ENCODE data around the gene RAB24. TPM values are rescaled to one million over a fixed set of nuclear protein-coding genes. Genes with fewer than 3 reads are reported as not detected.

RAB24 gene
- total and polyA plus RNA-seq, 4 donors, result 8.5 to 19.0 (median 12.0) TPM

GRCh38 chr5:177309351-177310191, 6.1 kb upstream of the RAB24 start:
- Histone ChIP-seq H3K9me3 (ENCODE audit: control insufficient read depth in 4 of 4, low read length in 3 of 4) (no peaks in the 10 kb centered on the region), H3K27ac (ENCODE audit: low read depth in 1 of 2, low read length in 2 of 2) (no peak overlapping the region), H3K27me3 (ENCODE audit: control insufficient read depth in 4 of 4, insufficient read depth in 4 of 4, low read length in 3 of 4) (no peaks in the 10 kb centered on the region), H3K9ac (ENCODE audit: low read depth in 1 of 2, low read length in 2 of 2) (no peak overlapping the region), H3K36me3 (ENCODE audit: control insufficient read depth in 4 of 4, insufficient read depth in 3 of 4, low read depth in 1 of 4, low read length in 3 of 4) (peaks cover 6 to 16% (median 11%) of the 10 kb centered on the region in 4 donors), H3K4me1 (ENCODE audit: control insufficient read depth in 4 of 4, insufficient read depth in 4 of 4, low read length in 3 of 4) (peaks cover 10 to 31% (median 21%) of the 10 kb centered on the region in 4 donors), H3K4me3 (ENCODE audit: low read depth in 1 of 3, low read length in 3 of 3) (no peak overlapping the region)
- TF ChIP-seq YY1 (IDR thresholded peaks at IDR 0.05), result no peak
- TF ChIP-seq JUND (IDR thresholded peaks at IDR 0.05), result no peak
- TF ChIP-seq HNF4A (conservative IDR thresholded peaks at IDR 0.05), result no peak
- no peak for TF ChIP-seq ATF3 (IDR thresholded peaks at IDR 0.05)
- peak; percentile 68 to 82 for TF ChIP-seq RAD21 (IDR thresholded peaks at IDR 0.05)
- no peak for TF ChIP-seq MAX (IDR thresholded peaks at IDR 0.05)
- TF ChIP-seq SP1 (IDR thresholded peaks at IDR 0.05), result no peak
- peak; percentile 79 for TF ChIP-seq CTCF (IDR thresholded peaks at IDR 0.05; ENCODE audit: low read depth, low read length, missing input control)
- no peak for TF ChIP-seq FOXA2 (IDR thresholded peaks at IDR 0.05)
- 72% methylated on average over 10 of the region's 10 CpGs for WGBS
- DNase-seq (ENCODE audit: low spot score), result peak; percentile 80

GRCh38 chr5:177308740-177309139, 5.2 kb upstream of the RAB24 start:
- TF ChIP-seq HNF4G (IDR thresholded peaks at IDR 0.05) (no peak), RXRA (IDR thresholded peaks at IDR 0.05) (no peak), FOXA1 (IDR thresholded peaks at IDR 0.05) (no peak), MAX (IDR thresholded peaks at IDR 0.05) (no peak), ATF3 (IDR thresholded peaks at IDR 0.05) (no peak), ZBTB33 (IDR thresholded peaks at IDR 0.05) (no peak), CTCF (IDR thresholded peaks at IDR 0.05; ENCODE audit: low read depth, low read length, missing input control) (no peak), TAF1 (conservative IDR thresholded peaks at IDR 0.05) (no peak), FOXA2 (IDR thresholded peaks at IDR 0.05) (no peak), YY1 (IDR thresholded peaks at IDR 0.05) (no peak), HNF4A (conservative IDR thresholded peaks at IDR 0.05) (no peak), REST (IDR thresholded peaks at IDR 0.05) (no peak), RAD21 (IDR thresholded peaks at IDR 0.05) (no peak), SP1 (IDR thresholded peaks at IDR 0.05) (no peak), NR2F2 (IDR thresholded peaks at IDR 0.05) (no peak), EGR1 (IDR thresholded peaks at IDR 0.05; ENCODE audit: low read depth in 2 of 2) (no peak), GABPA (IDR thresholded peaks at IDR 0.05 in 1 of 2, conservative IDR thresholded peaks at IDR 0.05 in 1 of 2) (no peak), JUND (IDR thresholded peaks at IDR 0.05) (no peak)
- WGBS, result 94% methylated on average over 11 of the region's 11 CpGs

More at GRCh38 chr5:177308740-177309139, 5.2 kb upstream of the RAB24 start:
- Histone ChIP-seq H3K4me1 (ENCODE audit: control insufficient read depth in 4 of 4, insufficient read depth in 4 of 4, low read length in 3 of 4) (peaks cover 10 to 37% (median 25%) of the 10 kb centered on the region in 4 donors), H3K36me3 (ENCODE audit: control insufficient read depth in 4 of 4, insufficient read depth in 3 of 4, low read depth in 1 of 4, low read length in 3 of 4) (peaks cover 6 to 16% (median 11%) of the 10 kb centered on the region in 4 donors), H3K27me3 (ENCODE audit: control insufficient read depth in 4 of 4, insufficient read depth in 4 of 4, low read length in 3 of 4) (no peaks in the 10 kb centered on the region), H3K4me3 (ENCODE audit: low read depth in 1 of 3, low read length in 3 of 3) (no peak overlapping the region), H3K9me3 (ENCODE audit: control insufficient read depth in 4 of 4, low read length in 3 of 4) (no peaks in the 10 kb centered on the region), H3K27ac (ENCODE audit: low read depth in 1 of 2, low read length in 2 of 2) (no peak overlapping the region), H3K9ac (ENCODE audit: low read depth in 1 of 2, low read length in 2 of 2) (no peak overlapping the region)
- no peak for DNase-seq (ENCODE audit: low spot score)
